Fibroblast of lung (primary cell): Measurements from ENCODE around the gene ACTR1A. TPM values are rescaled to one million over a fixed set of nuclear protein-coding genes. Genes with fewer than 3 reads are reported as not detected.
"Not testable (repeated sequence)": the region's sequence is repeated elsewhere in the genome, so short reads cannot be mapped to it uniquely, and the experiment has no call there.

Source experiments
- DNase-seq, 2 donors: peaks; one replicate each; pipeline versions ENCODE4 v3.0.0 to v3.0.0-alpha.2; 2010; ENCODE audit warnings: low read depth in 2 of 2
- H2AFZ ChIP-seq: 2 replicates; pipeline ENCODE4 v1.5.1; 2012; ENCODE audit warnings: low read length, control low read depth, inconsistent platforms
- H3K27ac ChIP-seq: 2 replicates; pipeline ENCODE4 v1.5.1; 2011; ENCODE audit warnings: low read length, control low read depth; ENCODE audit not compliant: insufficient read depth
- H3K27me3 ChIP-seq: 2 replicates; pipeline ENCODE4 v1.5.1; 2011; ENCODE audit warnings: mild to moderate bottlenecking, low read length; ENCODE audit not compliant: control insufficient read depth, insufficient read depth
- H3K36me3 ChIP-seq: 2 replicates; pipeline ENCODE4 v1.5.1; 2011; ENCODE audit warnings: low read length; ENCODE audit not compliant: control insufficient read depth, insufficient read depth
- H3K4me1 ChIP-seq: 2 replicates; pipeline ENCODE4 v1.5.1; 2011; ENCODE audit warnings: low read length; ENCODE audit not compliant: control insufficient read depth, insufficient read depth; ENCODE audit errors: extremely low read depth
- H3K4me2 ChIP-seq: 2 replicates; pipeline ENCODE4 v1.5.1; 2011; ENCODE audit warnings: low read length, control low read depth; ENCODE audit not compliant: insufficient read depth; ENCODE audit errors: extremely low read depth
- H3K4me3 ChIP-seq, 4 experiments: fragments of 200-600 bp in 1 of 4; sonication (generic) in 1 of 4; replicated peaks in 1 of 4; 2 replicates each; pipeline ENCODE4 v1.5.1; 2011 to 2016; ENCODE audit warnings: low read length in 4 of 4, low read depth in 3 of 4, mild to moderate bottlenecking in 3 of 4, control low read depth in 2 of 4, inconsistent platforms in 1 of 4, mixed read lengths in 1 of 4; ENCODE audit not compliant: insufficient read depth in 1 of 4; ENCODE audit errors: control extremely low read depth in 1 of 4
- H3K79me2 ChIP-seq: 2 replicates; pipeline ENCODE4 v1.5.1; 2012; ENCODE audit warnings: mild to moderate bottlenecking, low read length, inconsistent platforms; ENCODE audit not compliant: control insufficient read depth, insufficient read depth
- H3K9ac ChIP-seq: 2 replicates; pipeline ENCODE4 v1.5.1; 2011; ENCODE audit warnings: mild to moderate bottlenecking, low read length, control low read depth; ENCODE audit not compliant: insufficient read depth
- H3K9me3 ChIP-seq: 2 replicates; pipeline ENCODE4 v1.5.1; 2012; ENCODE audit warnings: low read depth, low read length; ENCODE audit not compliant: control insufficient read depth, insufficient read depth
- H4K20me1 ChIP-seq: 2 replicates; pipeline ENCODE4 v1.5.1; 2011; ENCODE audit warnings: low read length; ENCODE audit not compliant: control insufficient read depth, insufficient read depth; ENCODE audit errors: extremely low read depth
- CTCF ChIP-seq, 2 donors: IDR thresholded peaks in 1 of 2; conservative IDR thresholded peaks in 1 of 2; 1 replicate in 1 of 2; 2 replicates in 1 of 2; pipeline ENCODE4 v1.5.1; 2011 to 2012; ENCODE audit warnings: low read length in 2 of 2, control low read depth in 1 of 2, inconsistent platforms in 1 of 2, low read depth in 1 of 2, mild to moderate bottlenecking in 1 of 2
- EZH2 ChIP-seq: IDR thresholded peaks from 2 replicates; pipeline ENCODE4 v1.5.1; 2012; ENCODE audit warnings: low read length, control low read depth, mild to moderate bottlenecking; ENCODE audit errors: missing control alignments
- polyA plus RNA-seq, 2 donors: library from polyadenylated mRNA; depleted of rRNA in 1 of 2; stranded (reverse) in 1 of 2; unstranded in 1 of 2; fragments of >200 nt; gene quantifications; 2 replicates each; pipeline ENCODE4 v1.2.1, GENCODE V29; 2011 to 2012; ENCODE audit warnings: missing spikeins in 1 of 2
- total RNA-seq: library from RNA; depleted of rRNA; stranded (reverse); fragments of >200 nt; gene quantifications from 2 replicates; pipeline ENCODE4 v1.2.1, GENCODE V29; 2014

Gene ACTR1A
- total and polyA plus RNA-seq, 2 donors (not counting 1 experiment from before 2014, with no cell fraction given) = 125 to 128 TPM

GRCh38 chr10:102501201-102502028 is 1.1 kb downstream of the ACTR1A start:
- peak overlapping the region; percentile 71 for H3K27ac ChIP-seq
- H3K36me3 ChIP-seq = no peaks in the 10 kb centered on the region
- H4K20me1 ChIP-seq = peaks cover 3% of the 10 kb centered on the region
- peak overlapping the region; percentile 70 to 98 (median 79) for H3K4me3 ChIP-seq
- H3K9ac ChIP-seq = peak overlapping the region; percentile 44
- peaks cover 64% of the 10 kb centered on the region for H3K79me2 ChIP-seq
- DNase-seq = peak in 1 of 2 donors; percentile 17
- peak overlapping the region; percentile 15 for H2AFZ ChIP-seq
- no peaks in the 10 kb centered on the region for H3K27me3 ChIP-seq
- no peaks in the 10 kb centered on the region for H3K4me1 ChIP-seq
- peak overlapping the region; percentile 98 for H3K4me2 ChIP-seq
- TF ChIP-seq CTCF (conservative IDR thresholded peaks at IDR 0.05 in 1 of 2, IDR thresholded peaks at IDR 0.05 in 1 of 2; ENCODE audit: low read depth in 1 of 2, low read length in 2 of 2) = no peak
- TF ChIP-seq EZH2 = no peak
- H3K9me3 ChIP-seq = no peaks in the 10 kb centered on the region

DNA sequence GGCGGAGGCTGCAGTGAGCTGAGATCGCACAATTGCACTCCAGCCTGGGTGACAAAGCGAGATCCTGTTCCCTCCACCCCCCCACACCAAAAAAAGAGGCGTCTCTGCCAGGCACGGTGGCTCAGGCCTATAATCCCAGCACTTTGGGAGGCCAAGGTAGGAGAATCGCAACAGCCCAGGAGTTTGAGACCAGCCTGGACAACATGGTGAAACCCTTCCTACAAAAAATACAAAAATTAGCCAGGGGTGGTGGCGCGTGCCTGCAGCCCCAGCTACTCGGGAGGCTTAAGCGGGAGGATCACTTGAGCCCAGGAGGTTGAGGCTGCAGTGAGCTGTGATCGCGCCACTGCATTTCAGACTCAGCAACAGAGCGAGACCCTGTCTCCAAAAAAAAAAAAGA is 1.8 kb downstream of the ACTR1A start:
- not testable (repeated sequence) for H3K9ac ChIP-seq, H3K27ac ChIP-seq, H3K9me3 ChIP-seq, H4K20me1 ChIP-seq, H2AFZ ChIP-seq, DNase-seq, H3K4me1 ChIP-seq, H3K27me3 ChIP-seq, H3K36me3 ChIP-seq
- peaks cover 68% of the 10 kb centered on the region for H3K79me2 ChIP-seq
- peak overlapping the region; percentile 98 for H3K4me2 ChIP-seq
- peak overlapping the region in 1 of 4 experiments; percentile 98 for H3K4me3 ChIP-seq

DNA sequence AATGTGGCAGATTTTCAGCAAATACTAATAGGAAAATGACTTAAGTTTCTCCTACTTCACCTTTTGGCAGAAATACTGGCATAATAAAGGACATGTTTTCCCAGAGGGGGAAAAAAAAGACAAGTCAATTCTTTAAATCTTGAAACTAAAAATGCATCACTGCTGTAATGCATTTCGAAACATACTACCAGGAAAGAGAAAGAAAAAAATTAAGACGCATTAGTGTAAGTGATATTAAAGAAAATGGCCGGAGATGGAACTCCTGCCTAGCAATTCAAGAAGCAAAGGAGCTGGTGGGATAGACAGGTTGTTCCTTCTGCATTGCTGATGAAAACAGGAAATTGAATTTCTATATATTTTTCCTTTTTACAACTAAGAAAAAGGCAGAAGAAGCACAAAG is 3.2 kb downstream of the ACTR1A start:
- no peak for DNase-seq
- Histone ChIP-seq H3K9me3 (no peaks in the 10 kb centered on the region), H3K9ac (no peak overlapping the region), H3K4me3 (no peak overlapping the region), H3K27me3 (no peaks in the 10 kb centered on the region), H3K36me3 (no peaks in the 10 kb centered on the region), H3K27ac (no peak overlapping the region), H3K4me2 (no peak overlapping the region), H3K79me2 (peaks cover 69% of the 10 kb centered on the region), H4K20me1 (peaks cover 4% of the 10 kb centered on the region), H2AFZ (no peak overlapping the region), H3K4me1 (no peaks in the 10 kb centered on the region)
- TF ChIP-seq EZH2 = no peak
- TF ChIP-seq CTCF (conservative IDR thresholded peaks at IDR 0.05 in 1 of 2, IDR thresholded peaks at IDR 0.05 in 1 of 2; ENCODE audit: low read depth in 1 of 2, low read length in 2 of 2) = no peak
